Neutrophil (primary cell): ENCODE measurements around the gene UBE2D3.

ENCODE experiments used
- H3K27ac ChIP-seq: fragments of 200-600 bp; sonication (generic); 2 replicates; pipeline ENCODE4 v1.5.1; 2016; ENCODE audit warnings: mild to moderate bottlenecking, moderate library complexity
- H3K27me3 ChIP-seq: fragments of 200-600 bp; sonication (generic); 2 replicates; pipeline ENCODE4 v1.6.0; 2016; ENCODE audit warnings: mild to moderate bottlenecking
- H3K36me3 ChIP-seq: fragments of 200-600 bp; sonication (generic); 2 replicates; pipeline ENCODE4 v1.5.1; 2017
- H3K4me1 ChIP-seq, 2 experiments: fragments of 200-600 bp in 1 of 2; sonication (generic) in 1 of 2; 1 replicate in 1 of 2; 2 replicates in 1 of 2; pipeline versions ENCODE4 v1.5.1 to v1.6.1; 2013 to 2016; ENCODE audit warnings: low read depth in 1 of 2, low read length in 1 of 2, mild to moderate bottlenecking in 1 of 2, moderate library complexity in 1 of 2; ENCODE audit not compliant: control insufficient read depth in 1 of 2, insufficient read depth in 1 of 2
- H3K4me3 ChIP-seq, 2 experiments: fragments of 200-600 bp in 1 of 2; sonication (generic) in 1 of 2; 1 replicate in 1 of 2; 2 replicates in 1 of 2; pipeline ENCODE4 v1.5.1; 2013 to 2016; ENCODE audit warnings: low read depth in 1 of 2, low read length in 1 of 2, mild to moderate bottlenecking in 1 of 2, moderate library complexity in 1 of 2
- H3K9me3 ChIP-seq: fragments of 200-600 bp; sonication (generic); 2 replicates; pipeline ENCODE4 v1.5.1; 2016
- TF ChIP-seq, protein P1 (sequence below): fragments of 200-600 bp; sonication (generic); IDR thresholded peaks from 2 replicates; pipeline ENCODE4 v1.5.1; 2016; ENCODE audit warnings: antibody characterized with exemption

UBE2D3 gene

DNA sequence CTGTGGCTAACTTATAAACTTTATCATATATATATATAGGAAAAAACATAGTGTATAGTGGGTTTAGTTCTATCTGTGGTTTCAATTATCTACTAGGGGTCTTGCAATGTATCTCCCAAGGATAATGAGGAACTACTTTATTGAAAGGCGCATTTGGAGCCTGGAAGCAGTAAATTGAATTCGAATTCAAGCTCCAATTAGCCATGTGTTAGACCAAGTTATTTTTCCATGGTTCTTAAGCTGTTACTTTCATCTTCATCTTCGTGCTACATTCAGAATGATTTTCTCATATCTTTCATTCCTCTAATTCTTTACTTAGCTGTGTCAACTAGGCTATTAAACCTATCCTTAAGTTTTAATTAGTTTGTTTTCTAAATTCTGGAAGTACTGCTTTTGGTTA, 39.4 kb downstream of the UBE2D3 start:
- Histone ChIP-seq H3K27me3 (no peaks in the 10 kb centered on the region), H3K9me3 (no peaks in the 10 kb centered on the region), H3K4me1 (peaks cover 6 to 8% of the 10 kb centered on the region in 2 experiments), H3K4me3 (no peak overlapping the region), H3K27ac (no peak overlapping the region), H3K36me3 (peaks cover 13% of the 10 kb centered on the region)
- TF ChIP-seq, protein P1, sequence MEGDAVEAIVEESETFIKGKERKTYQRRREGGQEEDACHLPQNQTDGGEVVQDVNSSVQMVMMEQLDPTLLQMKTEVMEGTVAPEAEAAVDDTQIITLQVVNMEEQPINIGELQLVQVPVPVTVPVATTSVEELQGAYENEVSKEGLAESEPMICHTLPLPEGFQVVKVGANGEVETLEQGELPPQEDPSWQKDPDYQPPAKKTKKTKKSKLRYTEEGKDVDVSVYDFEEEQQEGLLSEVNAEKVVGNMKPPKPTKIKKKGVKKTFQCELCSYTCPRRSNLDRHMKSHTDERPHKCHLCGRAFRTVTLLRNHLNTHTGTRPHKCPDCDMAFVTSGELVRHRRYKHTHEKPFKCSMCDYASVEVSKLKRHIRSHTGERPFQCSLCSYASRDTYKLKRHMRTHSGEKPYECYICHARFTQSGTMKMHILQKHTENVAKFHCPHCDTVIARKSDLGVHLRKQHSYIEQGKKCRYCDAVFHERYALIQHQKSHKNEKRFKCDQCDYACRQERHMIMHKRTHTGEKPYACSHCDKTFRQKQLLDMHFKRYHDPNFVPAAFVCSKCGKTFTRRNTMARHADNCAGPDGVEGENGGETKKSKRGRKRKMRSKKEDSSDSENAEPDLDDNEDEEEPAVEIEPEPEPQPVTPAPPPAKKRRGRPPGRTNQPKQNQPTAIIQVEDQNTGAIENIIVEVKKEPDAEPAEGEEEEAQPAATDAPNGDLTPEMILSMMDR, result no peak

DNA sequence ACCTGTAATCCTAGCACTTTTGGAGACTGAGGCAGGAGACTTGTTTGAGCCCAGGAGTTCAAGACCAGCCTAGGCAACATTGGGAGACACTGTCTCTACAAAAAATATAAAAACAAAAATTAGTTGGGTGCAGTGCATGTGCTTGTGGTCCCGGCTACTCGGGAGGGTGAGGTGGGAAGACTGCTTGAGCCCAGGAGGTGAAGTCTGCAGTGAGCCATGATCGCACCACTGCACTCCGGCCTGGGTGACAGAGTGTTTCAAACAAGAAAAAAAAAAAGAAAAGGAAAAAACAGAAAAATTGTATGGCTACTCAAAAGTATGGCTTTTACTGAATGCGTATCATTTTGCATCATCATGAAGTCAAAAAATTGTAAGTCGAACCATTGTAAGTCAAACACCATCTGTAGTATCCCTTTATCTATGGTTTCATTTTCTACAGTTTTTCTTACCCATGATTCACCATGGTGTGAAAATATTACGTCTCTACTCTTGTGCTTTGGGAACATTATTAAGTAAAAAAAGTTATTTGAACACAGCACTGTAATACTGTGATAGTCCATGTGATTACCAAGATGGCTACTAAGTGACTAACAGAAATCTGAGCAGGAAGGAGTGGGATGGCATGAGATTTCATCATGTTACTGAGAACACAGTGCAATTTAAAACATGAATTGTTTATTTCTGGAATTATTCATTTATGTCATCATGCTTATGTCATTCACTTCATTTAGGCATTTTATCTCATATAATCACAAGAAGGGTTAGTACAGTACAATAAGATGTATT, 40.1 kb downstream of the UBE2D3 start:
- TF ChIP-seq, protein P1, result no peak
- no peaks in the 10 kb centered on the region for H3K27me3 ChIP-seq
- no peak overlapping the region for H3K27ac ChIP-seq
- H3K4me1 ChIP-seq, result peaks cover 6 to 8% of the 10 kb centered on the region in 2 experiments
- peaks cover 6% of the 10 kb centered on the region for H3K36me3 ChIP-seq
- no peak overlapping the region for H3K4me3 ChIP-seq
- H3K9me3 ChIP-seq, result no peaks in the 10 kb centered on the region

DNA sequence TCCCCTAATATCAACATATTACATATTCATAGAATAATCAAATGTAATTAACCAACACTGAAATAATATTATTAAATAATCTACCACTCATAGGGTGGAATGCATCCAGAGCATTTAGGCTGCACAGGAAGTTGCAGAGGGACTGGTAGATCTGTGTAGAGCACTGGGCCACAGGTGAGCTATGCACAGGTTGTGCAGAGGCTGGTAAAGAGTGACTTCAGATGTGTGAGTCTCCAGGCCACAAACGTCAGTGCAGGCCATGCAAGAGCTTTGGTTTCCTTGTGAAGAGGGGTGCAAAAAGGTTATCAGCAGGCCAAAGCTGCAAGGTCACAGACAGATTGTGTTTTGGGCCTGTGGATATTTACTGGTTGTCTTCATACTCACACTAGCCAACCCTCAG, 41.1 kb downstream of the UBE2D3 start:
- no peak overlapping the region for H3K27ac ChIP-seq
- no peaks in the 10 kb centered on the region for H3K27me3 ChIP-seq
- H3K36me3 ChIP-seq, result peaks cover 4% of the 10 kb centered on the region
- peaks cover 6 to 8% of the 10 kb centered on the region in 2 experiments for H3K4me1 ChIP-seq
- no peaks in the 10 kb centered on the region for H3K9me3 ChIP-seq
- no peak overlapping the region for H3K4me3 ChIP-seq
- TF ChIP-seq, protein P1, result no peak

DNA sequence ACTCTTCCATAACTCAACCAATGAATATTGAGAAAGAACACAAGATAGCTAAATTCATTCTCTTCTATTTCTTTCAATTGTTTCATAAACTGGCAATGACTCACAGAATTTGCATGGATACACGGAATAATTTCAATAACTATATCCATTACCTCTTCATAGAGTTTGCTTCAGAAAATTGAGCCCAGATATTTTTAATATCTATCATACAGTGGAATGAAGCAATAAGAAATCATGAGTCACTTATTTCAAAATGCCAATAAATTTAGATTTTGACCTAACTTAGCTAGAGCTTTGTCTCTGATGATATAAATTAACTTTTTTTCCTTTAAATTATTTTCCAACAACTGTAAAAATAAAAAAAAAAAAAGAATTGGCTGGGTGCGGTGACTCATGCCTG, 44.3 kb downstream of the UBE2D3 start:
- Histone ChIP-seq H3K27me3 (no peaks in the 10 kb centered on the region), H3K27ac (no peak overlapping the region), H3K36me3 (no peaks in the 10 kb centered on the region), H3K4me3 (no peak overlapping the region), H3K9me3 (no peaks in the 10 kb centered on the region), H3K4me1 (no peaks in the 10 kb centered on the region)
- TF ChIP-seq, protein P1, result no peak

DNA sequence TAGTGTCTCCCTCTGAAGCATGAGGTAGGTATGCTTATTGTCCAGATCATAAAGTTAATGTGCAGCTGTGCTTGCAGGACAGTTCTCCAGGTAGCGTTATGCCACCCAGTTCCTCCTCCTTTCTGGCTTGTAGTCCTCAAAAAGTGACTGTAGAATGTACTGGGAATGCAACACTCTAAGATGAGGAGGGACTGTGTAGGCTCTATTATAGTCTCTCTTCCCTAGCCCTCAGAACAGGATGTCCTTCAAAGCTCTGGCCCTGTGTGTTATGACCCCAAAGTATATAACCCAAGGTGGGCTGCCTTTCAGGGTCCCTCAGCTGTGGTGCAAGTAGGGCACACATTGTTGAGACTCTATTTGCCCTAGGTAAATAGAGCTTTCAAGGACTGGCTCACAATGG, 45.8 kb downstream of the UBE2D3 start:
- TF ChIP-seq, protein P1, result no peak
- Histone ChIP-seq H3K36me3 (no peaks in the 10 kb centered on the region), H3K27me3 (no peaks in the 10 kb centered on the region), H3K4me1 (no peaks in the 10 kb centered on the region), H3K4me3 (no peak overlapping the region), H3K9me3 (no peaks in the 10 kb centered on the region), H3K27ac (no peak overlapping the region)
